Activated CD4-positive, alpha-beta T cell treated with anti-CD3 and anti-CD28 coated beads for 1 hour (primary cell): Measurements from ENCODE around the gene CMTM1.
"Not testable (repeated sequence)": the region's sequence is repeated elsewhere in the genome, so short reads cannot be mapped to it uniquely, and the experiment has no call there.

Experiments
- DNase-seq: peaks from one replicate; pipeline ENCODE4 v3.0.0-alpha.2; 2020

Gene CMTM1

DNA sequence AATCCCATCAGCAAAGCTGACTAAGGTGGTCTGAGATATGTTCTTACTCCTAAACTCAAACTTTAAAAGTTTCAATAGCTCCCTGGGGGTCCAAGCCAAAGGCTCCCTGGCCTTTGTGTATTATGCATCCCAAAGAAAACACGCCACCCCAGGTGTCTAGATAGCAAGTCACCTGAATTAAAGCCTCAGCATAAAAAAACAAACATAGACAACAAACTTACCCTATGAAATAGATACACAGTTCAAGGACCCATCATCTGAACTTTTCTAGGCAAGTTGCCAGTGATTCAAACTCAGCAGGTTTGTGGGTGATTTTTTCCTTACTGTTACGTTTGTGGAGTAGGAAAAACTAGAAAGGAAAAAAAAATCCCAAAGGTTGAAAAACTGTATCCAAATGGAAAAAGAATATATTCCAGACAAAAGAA lies 50.8 kb downstream of the CMTM1 start:
- DNase-seq = no peak

DNA sequence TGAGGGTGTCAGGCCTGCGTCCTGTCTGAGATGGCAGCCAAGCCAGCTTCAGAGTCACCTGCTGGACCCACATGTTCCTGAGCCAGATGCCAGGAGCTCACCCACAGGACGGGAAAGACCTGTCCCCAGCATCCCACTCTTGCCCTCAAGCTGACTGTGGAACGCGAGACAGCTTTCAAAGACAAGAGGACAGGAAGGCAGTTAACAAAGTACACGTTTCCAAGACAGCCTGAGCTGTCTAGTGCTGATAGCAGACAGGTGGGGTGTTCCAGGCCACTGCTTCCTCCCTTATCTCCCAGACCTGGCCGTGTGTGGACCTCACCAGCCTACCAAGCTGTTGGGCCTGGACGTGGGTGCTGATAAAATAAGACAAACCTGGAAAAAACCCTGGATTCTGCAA lies 51.5 kb downstream of the CMTM1 start:
- no peak for DNase-seq

DNA sequence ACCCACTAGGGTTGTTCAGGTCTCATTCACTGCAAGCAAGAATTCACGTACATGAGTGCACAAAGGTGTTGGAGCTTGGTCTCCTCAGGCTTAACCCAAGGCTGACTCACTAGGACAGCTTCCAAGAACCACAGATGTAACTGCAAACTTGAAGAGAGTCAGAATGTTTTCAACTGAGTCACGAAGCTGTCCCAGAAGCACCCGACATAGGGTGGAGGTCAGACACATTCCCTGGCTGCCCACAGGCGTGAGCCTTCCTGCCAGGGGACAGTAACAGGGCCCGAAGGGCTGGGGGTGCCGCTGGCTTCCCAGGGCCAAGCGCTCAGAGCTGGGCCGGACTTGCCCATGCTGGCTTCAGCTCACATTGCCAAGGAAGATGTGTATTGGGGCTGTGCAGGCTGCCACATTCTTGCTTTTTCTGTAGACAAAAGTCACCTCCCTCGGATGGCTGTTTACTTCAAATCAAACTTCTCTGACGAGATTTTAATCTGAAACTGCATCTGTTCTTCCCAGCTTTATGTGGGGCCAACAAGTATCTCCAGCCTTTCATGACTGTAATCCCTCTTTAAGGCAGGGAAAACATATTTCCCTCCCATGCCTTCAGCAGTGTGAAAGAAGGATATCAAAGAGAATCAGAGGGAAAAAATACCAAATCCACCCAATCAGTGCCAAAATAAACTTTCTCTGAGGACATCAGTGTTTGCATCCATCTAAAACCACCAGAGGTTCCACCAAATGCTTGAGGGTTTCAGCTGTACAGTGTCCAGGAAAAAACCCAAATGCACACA lies 52.5 kb downstream of the CMTM1 start:
- DNase-seq = no peak

GRCh38 chr16:66619534-66620428 lies 53.5 kb downstream of the CMTM1 start:
- DNase-seq = no peak

DNA sequence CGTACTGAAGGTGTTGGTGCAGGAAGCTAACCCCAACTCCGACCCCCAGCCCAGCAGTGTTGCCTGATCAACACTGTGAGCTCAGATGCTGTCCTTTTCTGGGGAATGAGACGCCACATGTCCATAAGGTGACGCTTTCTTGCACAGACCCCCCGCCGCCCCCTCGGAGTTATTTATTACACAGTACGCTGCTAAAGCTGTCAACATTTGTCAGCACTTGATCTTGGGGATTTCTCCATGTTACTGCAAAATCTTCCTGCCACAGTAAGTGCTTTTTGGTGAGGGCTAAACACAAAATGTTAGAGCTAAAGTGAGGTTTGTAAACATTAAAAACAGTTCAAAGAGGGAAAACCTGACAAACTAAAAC lies 54.2 kb downstream of the CMTM1 start:
- DNase-seq = no peak

DNA sequence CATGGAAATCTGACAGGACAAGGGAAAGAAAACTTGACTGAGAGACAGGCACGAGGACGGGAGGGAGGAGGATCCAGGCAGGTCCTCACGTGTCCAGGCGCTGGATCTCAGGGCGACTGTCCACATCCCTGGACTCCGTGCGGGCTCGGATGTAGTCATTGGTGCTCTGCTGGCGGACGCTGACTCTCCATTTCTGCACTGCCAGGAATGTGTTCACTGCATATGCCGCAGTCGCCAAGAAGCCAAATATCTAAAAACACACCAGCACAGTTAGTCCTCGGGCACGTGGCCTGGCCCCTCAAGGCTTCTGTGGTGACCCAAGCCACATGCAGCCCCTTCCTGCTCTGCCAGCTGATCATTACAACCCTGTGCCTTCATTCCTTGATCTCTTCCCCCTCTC lies 55.7 kb downstream of the CMTM1 start:
- no peak for DNase-seq

DNA sequence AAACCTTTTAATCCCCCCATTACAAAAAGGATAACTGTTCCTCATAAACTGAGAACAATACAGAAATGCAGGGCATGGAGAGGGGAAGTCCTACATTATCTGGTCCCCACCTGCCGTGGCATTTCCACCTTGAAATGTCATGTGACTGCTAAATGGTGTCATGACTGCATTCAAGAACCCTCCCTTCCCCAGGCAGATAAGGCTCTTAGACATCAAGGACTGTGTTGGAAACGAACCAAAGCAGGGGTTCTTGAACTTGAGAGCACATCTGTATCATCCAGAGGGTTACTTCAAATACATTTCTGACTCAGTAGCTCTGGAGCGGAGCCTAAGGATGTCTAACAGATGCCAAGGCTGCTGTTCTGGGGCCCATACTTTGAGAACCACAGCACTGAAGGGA lies 56.6 kb downstream of the CMTM1 start:
- DNase-seq = no peak

- no peak for DNase-seq
These were observed 57.5 kb downstream of the CMTM1 start for GRCh38 chr16:66623755-66624154.

GRCh38 chr16:66627611-66628378 lies 61.6 kb downstream of the CMTM1 start:
- not testable (repeated sequence) for DNase-seq
